LNCAP (cell line): Measurements from ENCODE around the gene ABCA6.

ENCODE experiments used
- CTCF ChIP-seq: fragments of 450-650 bp; IDR thresholded peaks from 2 replicates; pipeline ENCODE4 v1.5.1; 2017; ENCODE audit warnings: mild to moderate bottlenecking

Gene ABCA6

DNA sequence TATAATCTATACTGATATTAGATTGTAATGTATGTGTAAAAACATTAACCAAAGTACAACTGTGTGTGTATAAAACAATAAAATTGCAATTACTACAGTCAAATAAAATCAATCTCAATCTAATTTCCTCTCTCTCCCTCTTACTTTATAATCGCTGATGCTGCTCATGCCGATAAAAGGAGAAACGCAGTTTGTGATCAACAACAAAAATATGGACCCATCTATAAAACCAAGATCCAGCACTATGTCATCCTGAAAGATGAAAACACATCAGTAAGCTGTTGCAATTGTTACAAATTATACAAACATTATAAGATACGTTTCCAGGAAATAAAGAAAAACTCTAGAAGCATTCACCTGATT lies 33.5 kb upstream of the ABCA6 start:
- no peak for TF ChIP-seq CTCF

DNA sequence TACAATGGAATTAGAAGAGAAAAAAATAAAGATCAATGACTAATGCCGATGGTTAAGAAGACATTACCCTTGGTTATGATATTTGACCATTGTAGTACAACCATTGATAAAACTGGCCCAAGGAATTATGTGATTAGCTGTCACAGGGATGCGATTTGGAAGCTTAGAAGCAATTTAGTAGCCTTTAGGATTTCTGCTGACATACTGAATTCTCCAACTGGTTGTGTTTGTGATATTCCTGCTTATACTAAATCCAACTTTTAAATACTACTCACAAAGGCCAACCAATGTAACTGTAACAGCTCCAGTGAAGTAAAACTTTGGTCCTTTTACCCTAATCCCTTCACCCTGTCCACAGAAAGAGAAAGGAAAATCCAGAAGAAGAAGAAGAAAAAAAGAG lies 31.4 kb upstream of the ABCA6 start:
- no peak for TF ChIP-seq CTCF

GRCh38 chr17:69170377-69170776 lies 28.7 kb upstream of the ABCA6 start:
- TF ChIP-seq CTCF, result no peak

- no peak for TF ChIP-seq CTCF
These were observed 25.3 kb upstream of the ABCA6 start for GRCh38 chr17:69166957-69167356.

DNA sequence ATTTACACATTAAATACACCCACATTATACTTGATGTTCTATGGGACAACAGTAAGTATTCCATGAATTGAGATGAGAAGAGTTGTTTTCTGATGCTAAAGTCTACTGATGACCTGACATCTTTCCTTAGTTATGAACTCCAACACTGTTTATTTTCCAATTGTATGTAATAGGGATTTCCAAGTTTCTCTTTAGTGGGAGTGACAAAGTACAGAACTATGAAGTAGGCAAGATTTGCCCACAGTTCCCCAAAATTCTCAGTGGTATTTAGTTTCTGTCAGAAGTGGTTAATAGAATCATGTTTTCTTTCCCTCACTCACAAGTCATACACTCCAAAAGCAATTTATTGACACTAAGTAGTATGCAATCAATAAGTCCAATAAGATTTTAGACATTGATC lies 22.5 kb upstream of the ABCA6 start:
- no peak for TF ChIP-seq CTCF

- no peak for TF ChIP-seq CTCF
These were observed 17.7 kb upstream of the ABCA6 start for GRCh38 chr17:69159418-69159817.

DNA sequence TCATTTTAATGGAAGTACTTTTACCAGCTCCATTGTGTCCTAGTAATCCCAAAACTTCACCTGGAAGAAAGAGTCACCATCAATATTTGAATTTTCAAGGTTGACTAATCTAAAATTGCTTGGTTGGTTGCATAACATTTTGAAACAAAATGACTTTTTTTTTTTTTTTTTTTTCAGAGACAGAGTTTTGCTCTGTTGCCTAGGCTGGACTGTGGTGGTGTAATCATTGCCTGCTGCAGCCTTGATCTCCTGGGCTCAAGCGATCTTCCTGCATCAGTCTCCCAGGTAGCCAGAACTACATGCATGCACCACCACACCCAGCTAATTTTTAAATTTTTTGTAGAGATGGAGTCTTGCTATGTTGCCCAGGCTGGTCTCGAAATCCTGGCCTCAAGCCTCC lies 12.6 kb upstream of the ABCA6 start:
- no peak for TF ChIP-seq CTCF

GRCh38 chr17:69150333-69150732 lies 8.6 kb upstream of the ABCA6 start:
- TF ChIP-seq CTCF, result no peak
